Ovary (tissue), 9 donors: Measurements from ENCODE around the gene CUBN. TPM values are rescaled to one million over a fixed set of nuclear protein-coding genes. Genes with fewer than 3 reads are reported as not detected.

Source experiments
- DNase-seq, 5 donors: peaks; one replicate each; pipeline ENCODE4 v3.0.0-alpha.2; 2019 to 2020
- H3K27ac ChIP-seq, 2 donors: fragments of 200-600 bp; one replicate each; pipeline versions ENCODE4 v1.5.1 to v1.8.0; 2019 to 2022
- H3K27me3 ChIP-seq: fragments of 200-600 bp; one replicate; pipeline ENCODE4 v1.8.0; 2022
- H3K36me3 ChIP-seq: fragments of 200-600 bp; sonication (generic); one replicate; pipeline ENCODE4 v1.5.1; 2019
- H3K4me1 ChIP-seq: one replicate; pipeline ENCODE4 v1.8.1; 2013; ENCODE audit warnings: mild to moderate bottlenecking, moderate library complexity; ENCODE audit not compliant: insufficient read depth
- H3K4me3 ChIP-seq: fragments of 200-600 bp; sonication (generic); one replicate; pipeline ENCODE4 v1.5.1; 2017
- H3K9me3 ChIP-seq, 2 donors: fragments of 200-600 bp in 1 of 2; sonication (generic) in 1 of 2; one replicate each; pipeline versions ENCODE4 v1.5.1 to v1.8.1; 2013 to 2019; ENCODE audit warnings: mild to moderate bottlenecking in 1 of 2, moderate library complexity in 1 of 2
- CTCF ChIP-seq, 3 donors: fragments of 450-650 bp in 2 of 3; fragments of 200-600 bp in 1 of 3; IDR thresholded peaks; one replicate each; pipeline versions ENCODE4 v1.5.1 to v1.8.0; 2016 to 2022; ENCODE audit warnings: antibody characterized with exemption in 3 of 3, mild to moderate bottlenecking in 1 of 3
- EP300 ChIP-seq: sonication (generic); formaldehyde crosslinking; IDR thresholded peaks from one replicate; pipeline ENCODE4 v1.6.1; 2017; ENCODE audit warnings: antibody characterized with exemption
- POLR2A ChIP-seq: fragments of 450-650 bp; IDR thresholded peaks from one replicate; pipeline ENCODE4 v1.6.1; 2017; ENCODE audit warnings: antibody characterized with exemption, mild to moderate bottlenecking, moderate library complexity
- WGBS, 3 donors: extraction: QIAGEN DNeasy Blood & Tissue Kit in 1 of 3; methylation state at CpG; one replicate each; pipeline versions ENCODE4 v1.1.5 to v1.1.7; 2013 to 2017; 5-methylcytosine and 5-hydroxymethylcytosine counted together
- intact Hi-C, 4 donors: fragments of 100-400 bp; cut with DNase I; formaldehyde crosslinking; loops; one replicate each; pipeline versions ENCODE4 v1.11.0 to v1.15.1; 2022 to 2023
- polyA plus RNA-seq, 2 donors: library from polyadenylated mRNA; stranded (reverse); fragments of 200-250 nt in 1 of 2; fragments of 350-450 nt in 1 of 2; fragmentation: Illumina TruSeq in 1 of 2; extraction: RNeasy Lipid Tissue Mini Kit (QIAGEN cat#74804) in 1 of 2; gene quantifications; one replicate each; pipeline ENCODE4 v1.2.3, GENCODE V29; 2013 to 2014
- total RNA-seq, 7 donors: library from RNA; depleted of rRNA in 2 of 7; stranded (reverse); fragments of >200 nt in 2 of 7; fragmentation: NEBNext Ultra II Directional in 3 of 7; extraction: Animal tissue kit (Norgen Biotek cat#: 25700) in 3 of 7; gene quantifications; one replicate each; pipeline versions ENCODE4 v1.1.0 to v1.2.4, GENCODE V29; 2016 to 2023
- donor health status: DM: no; HTN: no; CAD: no; lungs with moderate emphysema.
- donor health status: DM: no; HTN: no; CAD: no.
- donor health status: Bipolar disorder and iron deficiency.
- donor health status: DM: yes; HTN: yes; CAD: no.
- donor health status: DM: no; HTN: no; CAD: no.
- donor health status: DM: yes; HTN: yes; CAD: no.

Gene CUBN
- total and polyA plus RNA-seq, 9 donors: 1.9 to 5.8 (median 4.0) TPM

- DNase-seq: no peak
- Histone ChIP-seq H3K27me3 (no peaks in the 10 kb centered on the region), H3K9me3 (no peaks in the 10 kb centered on the region), H3K36me3 (no peaks in the 10 kb centered on the region), H3K4me1 (no peaks in the 10 kb centered on the region), H3K4me3 (no peak overlapping the region), H3K27ac (no peak overlapping the region)
- WGBS, 3 donors: 97 to 100% (median 100%) methylated on average over 1 of the region's 1 CpG
- TF ChIP-seq POLR2A (no peak), EP300 (no peak), CTCF (IDR thresholded peaks at IDR 0.05) (no peak)
- intact Hi-C loops: no loop called here
Observed at GRCh38 chr10:17145239-17145638, 15.6 kb upstream of the CUBN start.

- WGBS, 3 donors: 86 to 87% (median 87%) methylated on average over 5 of the region's 5 CpGs
- DNase-seq: no peak
- no peak overlapping the region for H3K4me3 ChIP-seq
- H3K4me1 ChIP-seq: no peaks in the 10 kb centered on the region
- H3K27ac ChIP-seq: no peak overlapping the region
- intact Hi-C loops: no loop called here
- no peaks in the 10 kb centered on the region for H3K27me3 ChIP-seq
- H3K9me3 ChIP-seq: no peaks in the 10 kb centered on the region
- TF ChIP-seq CTCF (IDR thresholded peaks at IDR 0.05) (no peak), POLR2A (no peak), EP300 (no peak)
- no peaks in the 10 kb centered on the region for H3K36me3 ChIP-seq
Observed at GRCh38 chr10:17144757-17145156, 15.1 kb upstream of the CUBN start.

- 96 to 99% (median 99%) methylated on average over 2 of the region's 2 CpGs for WGBS, 3 donors
Observed at GRCh38 chr10:17144032-17144431, 14.4 kb upstream of the CUBN start.

GRCh38 chr10:17143055-17143690 is 13.6 kb upstream of the CUBN start:
- Histone ChIP-seq H3K36me3 (no peaks in the 10 kb centered on the region), H3K4me3 (no peak overlapping the region), H3K4me1 (no peaks in the 10 kb centered on the region), H3K27ac (no peak overlapping the region), H3K9me3 (no peaks in the 10 kb centered on the region), H3K27me3 (no peaks in the 10 kb centered on the region)
- TF ChIP-seq CTCF (IDR thresholded peaks at IDR 0.05): no peak
- TF ChIP-seq EP300: no peak
- no peak for TF ChIP-seq POLR2A
- DNase-seq: no peak
- intact Hi-C loops: no loop called here
- 30 to 61% (median 32%) methylated on average over 3 of the region's 3 CpGs for WGBS, 3 donors

More at GRCh38 chr10:17144032-17144431, 14.4 kb upstream of the CUBN start:
- Histone ChIP-seq H3K4me3 (no peak overlapping the region), H3K27ac (no peak overlapping the region), H3K9me3 (no peaks in the 10 kb centered on the region), H3K27me3 (no peaks in the 10 kb centered on the region), H3K36me3 (no peaks in the 10 kb centered on the region), H3K4me1 (no peaks in the 10 kb centered on the region)
- TF ChIP-seq CTCF (IDR thresholded peaks at IDR 0.05) (no peak), POLR2A (no peak), EP300 (no peak)
- DNase-seq: no peak
- intact Hi-C loops: no loop called here
